SK-N-MC (cell line): ENCODE measurements around the gene TNNT3.

Experiments used
- DNase-seq: peaks from one replicate; pipeline ENCODE4 v3.0.0-alpha.2; 2011; ENCODE audit warnings: low read depth, low spot score
- H3K27ac ChIP-seq: fragments of 200-600 bp; sonication (generic); 2 replicates; pipeline ENCODE4 v1.5.1; 2016; ENCODE audit warnings: mixed run types
- H3K36me3 ChIP-seq: fragments of 200-600 bp; sonication (generic); 2 replicates; pipeline ENCODE4 v1.6.1; 2017; ENCODE audit warnings: antibody characterized with exemption, low read length, mixed read lengths; ENCODE audit not compliant: insufficient read depth
- H3K4me3 ChIP-seq: fragments of 200-600 bp; sonication (generic); 2 replicates; pipeline ENCODE4 v1.5.1; 2016
- H3K9ac ChIP-seq: fragments of 200-600 bp; sonication (generic); 2 replicates; pipeline ENCODE4 v1.8.0; 2017; ENCODE audit warnings: mixed run types, mixed read lengths; ENCODE audit not compliant: insufficient read length
- H3K9me3 ChIP-seq: fragments of 200-600 bp; sonication (generic); 2 replicates; pipeline ENCODE4 v1.6.1; 2017; ENCODE audit warnings: low read depth, mild to moderate bottlenecking, antibody characterized with exemption, low read length, moderate library complexity, mixed read lengths
- EZH2 ChIP-seq: fragments of 200-600 bp; sonication (generic); IDR thresholded peaks from one replicate; pipeline ENCODE4 v1.6.1; 2017; ENCODE audit warnings: antibody characterized with exemption
- FOXP2 ChIP-seq: optimal IDR thresholded peaks from 2 replicates; pipeline ENCODE3; 2011; ENCODE audit warnings: mild to moderate bottlenecking, moderate library complexity; ENCODE audit not compliant: insufficient read depth; ENCODE audit errors: extremely low read length, control extremely low read depth
- POLR2AphosphoS5 ChIP-seq: IDR thresholded peaks from 2 replicates; pipeline ENCODE4 v1.6.1; 2012; ENCODE audit warnings: mild to moderate bottlenecking, low read depth, low read length, borderline replicate concordance

The TNNT3 gene

GRCh38 chr11:1934335-1935155, 15.0 kb downstream of the TNNT3 start:
- H3K9me3 ChIP-seq: no peaks in the 10 kb centered on the region

DNA sequence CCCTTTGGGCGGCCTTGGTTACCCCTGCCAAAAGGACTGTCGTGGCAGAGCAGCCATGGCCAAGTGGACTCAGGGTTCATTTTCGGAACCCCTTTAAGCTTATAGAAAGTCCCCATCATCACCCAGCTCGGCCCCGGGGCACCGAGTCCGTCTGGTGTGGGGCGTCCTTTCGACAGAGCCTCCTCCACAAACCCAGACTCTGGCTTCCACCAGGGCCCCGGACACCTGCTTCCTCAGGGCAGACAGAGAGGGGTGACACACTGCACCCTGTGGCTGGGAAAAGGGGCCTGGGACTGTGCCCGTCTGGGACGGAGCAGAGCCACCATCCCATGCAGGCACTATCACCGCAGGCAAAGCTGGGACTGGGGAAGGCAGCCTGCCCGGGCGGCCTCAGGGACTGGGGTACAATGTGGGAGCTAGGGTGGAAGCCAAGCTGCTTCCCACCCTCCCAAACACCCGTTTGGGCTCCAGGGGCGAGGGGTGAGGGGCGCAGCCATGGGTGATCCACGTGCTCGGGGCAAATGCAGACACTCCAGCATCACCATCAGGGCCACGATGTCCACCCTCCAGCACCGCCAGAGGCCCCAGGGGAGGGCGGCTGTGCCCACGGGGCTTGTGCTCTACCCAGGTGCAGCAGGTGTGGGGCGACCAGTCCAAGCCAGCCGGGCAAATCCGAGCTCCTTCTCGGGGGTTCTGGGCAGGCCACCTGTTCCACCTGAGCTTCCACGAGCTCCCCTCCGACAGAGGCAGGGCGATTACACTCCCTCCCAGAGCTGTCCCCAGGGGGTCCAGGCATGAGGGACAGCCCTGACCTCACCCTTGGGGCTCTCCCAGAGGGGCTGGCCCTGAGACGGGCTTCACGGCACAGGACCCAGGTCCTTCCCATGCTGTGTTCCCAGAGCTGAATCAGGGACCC, 15.9 kb downstream of the TNNT3 start:
- H3K36me3 ChIP-seq: no peaks in the 10 kb centered on the region
- DNase-seq: no peak
- no peak overlapping the region for H3K4me3 ChIP-seq
- TF ChIP-seq FOXP2 (no peak), POLR2AphosphoS5 (no peak), EZH2 (no peak)
- no peak overlapping the region for H3K9ac ChIP-seq
- no peak overlapping the region for H3K27ac ChIP-seq
- H3K9me3 ChIP-seq: no peaks in the 10 kb centered on the region

More at GRCh38 chr11:1934335-1935155, 15.0 kb downstream of the TNNT3 start:
- Histone ChIP-seq H3K4me3 (no peak overlapping the region), H3K36me3 (no peaks in the 10 kb centered on the region), H3K27ac (no peak overlapping the region), H3K9ac (no peak overlapping the region)
- TF ChIP-seq FOXP2 (no peak), POLR2AphosphoS5 (no peak), EZH2 (no peak)
- DNase-seq: no peak

DNA sequence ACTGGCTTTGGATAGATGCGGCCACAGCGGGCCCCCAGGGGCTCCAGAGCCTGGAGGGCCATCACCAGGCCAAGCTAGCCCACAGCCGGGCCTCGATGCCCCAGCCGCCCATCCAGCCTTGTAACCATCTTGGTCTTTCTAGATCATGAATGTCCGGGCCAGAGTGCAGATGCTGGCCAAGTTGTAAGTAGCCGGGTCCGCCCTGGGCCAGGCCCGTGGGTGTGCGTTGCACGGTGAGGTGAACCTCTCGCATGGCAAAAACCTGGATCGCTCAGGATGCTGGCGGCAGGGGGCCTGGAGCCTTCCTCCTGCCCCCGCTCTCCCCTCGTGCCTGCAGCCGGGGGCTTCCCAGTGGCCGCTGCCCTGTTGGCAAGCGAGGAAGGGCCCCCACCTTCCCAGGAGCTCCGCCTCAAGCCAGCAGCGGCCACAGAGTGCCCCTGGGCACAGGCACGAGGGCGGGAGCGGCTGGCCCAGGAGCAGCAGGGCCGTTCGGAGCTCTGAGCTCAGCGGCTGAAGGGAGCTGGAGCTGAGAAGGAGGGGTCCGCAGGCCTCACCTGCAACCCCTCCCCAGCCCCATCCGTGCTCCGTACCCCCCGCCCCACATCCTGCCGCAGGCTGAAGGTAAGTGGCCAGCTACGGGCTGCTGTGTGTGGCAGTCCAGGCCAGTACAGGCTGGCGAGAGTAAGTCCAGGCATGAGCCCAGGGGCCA, 16.7 kb downstream of the TNNT3 start:
- no peak for DNase-seq
- TF ChIP-seq POLR2AphosphoS5 (no peak), EZH2 (no peak), FOXP2 (no peak)
- no peaks in the 10 kb centered on the region for H3K36me3 ChIP-seq
- H3K4me3 ChIP-seq: no peak overlapping the region
- H3K9me3 ChIP-seq: no peaks in the 10 kb centered on the region
- H3K27ac ChIP-seq: no peak overlapping the region
- H3K9ac ChIP-seq: no peak overlapping the region

GRCh38 chr11:1936781-1937615, 17.5 kb downstream of the TNNT3 start:
- no peak for TF ChIP-seq EZH2
- no peak for TF ChIP-seq FOXP2
- no peak for TF ChIP-seq POLR2AphosphoS5
- Histone ChIP-seq H3K36me3 (no peaks in the 10 kb centered on the region), H3K9me3 (no peaks in the 10 kb centered on the region), H3K9ac (no peak overlapping the region), H3K4me3 (no peak overlapping the region), H3K27ac (no peak overlapping the region)
- no peak for DNase-seq

GRCh38 chr11:1937616-1938342, 18.3 kb downstream of the TNNT3 start:
- no peaks in the 10 kb centered on the region for H3K36me3 ChIP-seq
- no peak for DNase-seq
- TF ChIP-seq EZH2 (no peak), POLR2AphosphoS5 (no peak), FOXP2 (no peak)
- no peak overlapping the region for H3K9ac ChIP-seq
- H3K27ac ChIP-seq: no peak overlapping the region
- H3K4me3 ChIP-seq: no peak overlapping the region
- no peaks in the 10 kb centered on the region for H3K9me3 ChIP-seq

GRCh38 chr11:1938343-1939005, 19.0 kb downstream of the TNNT3 start:
- Histone ChIP-seq H3K4me3 (no peak overlapping the region), H3K9me3 (no peaks in the 10 kb centered on the region), H3K36me3 (no peaks in the 10 kb centered on the region), H3K27ac (no peak overlapping the region), H3K9ac (no peak overlapping the region)
- DNase-seq: no peak
- TF ChIP-seq FOXP2: no peak
- no peak for TF ChIP-seq POLR2AphosphoS5
- no peak for TF ChIP-seq EZH2
